SK-N-MC (cell line): ENCODE results near the gene METAP2.

Experiments
- EZH2 ChIP-seq: fragments of 200-600 bp; sonication (generic); IDR thresholded peaks from one replicate; pipeline ENCODE4 v1.6.1; 2017; ENCODE audit warnings: antibody characterized with exemption
- FOXP2 ChIP-seq: optimal IDR thresholded peaks from 2 replicates; pipeline ENCODE3; 2011; ENCODE audit warnings: mild to moderate bottlenecking, moderate library complexity; ENCODE audit not compliant: insufficient read depth; ENCODE audit errors: extremely low read length, control extremely low read depth
- POLR2AphosphoS5 ChIP-seq: IDR thresholded peaks from 2 replicates; pipeline ENCODE4 v1.6.1; 2012; ENCODE audit warnings: mild to moderate bottlenecking, low read depth, low read length, borderline replicate concordance

DNA sequence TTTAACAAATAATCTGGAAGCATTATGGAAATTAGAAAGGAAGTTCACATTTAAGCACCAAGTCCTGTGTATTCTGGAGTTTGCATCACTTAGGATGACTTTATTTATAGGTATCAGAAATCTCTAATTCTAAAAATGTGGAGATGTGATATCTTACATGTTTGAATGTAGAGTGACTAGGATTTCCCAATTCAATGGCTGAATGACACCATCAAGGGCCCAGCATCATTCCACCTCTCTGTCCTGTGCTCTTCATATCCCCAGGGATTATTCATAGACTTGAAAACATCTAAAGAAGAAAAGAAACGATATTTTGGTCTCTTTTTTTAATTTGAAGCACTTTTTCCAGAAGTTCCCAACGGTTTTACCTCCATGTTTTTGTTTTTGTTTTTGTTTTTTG is 15.2 kb upstream of the METAP2 start:
- TF ChIP-seq POLR2AphosphoS5 (no peak), EZH2 (no peak), FOXP2 (no peak)
